Endothelial cell of umbilical vein (primary cell): ENCODE measurements around the gene PRDM10.

Source experiments
- EZH2 ChIP-seq: IDR thresholded peaks from 2 replicates; pipeline ENCODE4 v1.6.1; 2012; ENCODE audit warnings: borderline replicate concordance, low read depth, mild to moderate bottlenecking, moderate library complexity, low read length, inconsistent platforms; ENCODE audit not compliant: severe bottlenecking
- FOS ChIP-seq: IDR thresholded peaks from 2 replicates; pipeline ENCODE4 v1.6.1; 2011; ENCODE audit warnings: mild to moderate bottlenecking, low read length, moderate library complexity, borderline replicate concordance; ENCODE audit not compliant: insufficient read depth
- GATA2 ChIP-seq: IDR thresholded peaks from 2 replicates; pipeline ENCODE4 v1.7.0; 2011; ENCODE audit warnings: low read depth, mild to moderate bottlenecking, moderate library complexity, mixed read lengths, low read length; ENCODE audit not compliant: insufficient read length, insufficient read depth
- JUN ChIP-seq: IDR thresholded peaks from 2 replicates; pipeline ENCODE4 v1.6.1; 2011; ENCODE audit warnings: borderline replicate concordance, low read depth; ENCODE audit not compliant: insufficient read length, insufficient read depth
- MYC ChIP-seq: IDR thresholded peaks from one replicate; pipeline ENCODE4 v1.6.1; 2011; ENCODE audit warnings: mild to moderate bottlenecking, low read depth, low read length
- POLR2A ChIP-seq: IDR thresholded peaks from 2 replicates; pipeline ENCODE4 v1.6.1; 2012; ENCODE audit warnings: low read depth, mild to moderate bottlenecking, control low read depth, low read length
- POLR2AphosphoS5 ChIP-seq: IDR thresholded peaks from 2 replicates; pipeline ENCODE4 v1.6.1; 2012; ENCODE audit warnings: low read depth, mild to moderate bottlenecking, control low read depth, low read length, moderate library complexity; ENCODE audit not compliant: insufficient read depth
- TF ChIP-seq, protein P1 (sequence below), 2 donors: IDR thresholded peaks; 1 replicate in 1 of 2; 2 replicates in 1 of 2; pipeline ENCODE4 v1.5.1; 2011; ENCODE audit warnings: low read length in 2 of 2, mild to moderate bottlenecking in 2 of 2, moderate library complexity in 2 of 2, control low read depth in 1 of 2, inconsistent platforms in 1 of 2, low read depth in 1 of 2; ENCODE audit not compliant: insufficient read depth in 1 of 2; ENCODE audit errors: extremely low read depth in 1 of 2
- TF ChIP-seq, protein P2 (sequence below): IDR thresholded peaks from 2 replicates; pipeline ENCODE4 v1.6.1; 2011; ENCODE audit not compliant: insufficient read depth, insufficient read length

DNA sequence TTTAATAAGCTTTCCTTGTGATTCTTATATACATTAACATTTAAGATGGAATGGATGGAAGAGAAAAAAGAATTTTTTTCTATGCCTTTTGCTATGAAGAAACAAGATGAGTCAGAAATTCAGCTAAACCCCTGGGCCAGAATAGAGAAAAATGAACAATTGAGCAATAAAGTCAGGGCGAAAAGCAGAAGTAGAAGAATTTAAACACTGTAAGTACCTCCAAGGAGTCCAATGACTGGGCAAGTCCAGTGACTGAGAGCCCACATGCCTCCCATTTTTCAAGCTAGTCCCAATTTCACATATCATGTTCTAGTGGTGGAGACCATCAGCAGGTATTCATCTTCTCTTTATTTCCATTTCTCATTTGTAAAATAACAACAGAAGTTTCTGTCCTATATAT is 48.4 kb upstream of the PRDM10 start:
- no peak for TF ChIP-seq POLR2AphosphoS5
- no peak for TF ChIP-seq POLR2A
- TF ChIP-seq, protein P1, sequence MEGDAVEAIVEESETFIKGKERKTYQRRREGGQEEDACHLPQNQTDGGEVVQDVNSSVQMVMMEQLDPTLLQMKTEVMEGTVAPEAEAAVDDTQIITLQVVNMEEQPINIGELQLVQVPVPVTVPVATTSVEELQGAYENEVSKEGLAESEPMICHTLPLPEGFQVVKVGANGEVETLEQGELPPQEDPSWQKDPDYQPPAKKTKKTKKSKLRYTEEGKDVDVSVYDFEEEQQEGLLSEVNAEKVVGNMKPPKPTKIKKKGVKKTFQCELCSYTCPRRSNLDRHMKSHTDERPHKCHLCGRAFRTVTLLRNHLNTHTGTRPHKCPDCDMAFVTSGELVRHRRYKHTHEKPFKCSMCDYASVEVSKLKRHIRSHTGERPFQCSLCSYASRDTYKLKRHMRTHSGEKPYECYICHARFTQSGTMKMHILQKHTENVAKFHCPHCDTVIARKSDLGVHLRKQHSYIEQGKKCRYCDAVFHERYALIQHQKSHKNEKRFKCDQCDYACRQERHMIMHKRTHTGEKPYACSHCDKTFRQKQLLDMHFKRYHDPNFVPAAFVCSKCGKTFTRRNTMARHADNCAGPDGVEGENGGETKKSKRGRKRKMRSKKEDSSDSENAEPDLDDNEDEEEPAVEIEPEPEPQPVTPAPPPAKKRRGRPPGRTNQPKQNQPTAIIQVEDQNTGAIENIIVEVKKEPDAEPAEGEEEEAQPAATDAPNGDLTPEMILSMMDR (IDR thresholded peaks at IDR 0.05; ENCODE audit: extremely low read depth in 1 of 2, insufficient read depth in 1 of 2, low read depth in 1 of 2, low read length in 2 of 2) = no peak
- TF ChIP-seq, protein P2, sequence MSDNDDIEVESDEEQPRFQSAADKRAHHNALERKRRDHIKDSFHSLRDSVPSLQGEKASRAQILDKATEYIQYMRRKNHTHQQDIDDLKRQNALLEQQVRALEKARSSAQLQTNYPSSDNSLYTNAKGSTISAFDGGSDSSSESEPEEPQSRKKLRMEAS = no peak
- TF ChIP-seq EZH2 = no peak
- no peak for TF ChIP-seq JUN
- TF ChIP-seq MYC = no peak
- TF ChIP-seq FOS = no peak
- no peak for TF ChIP-seq GATA2
